ENCODE measurements around the gene MAP3K21. TPM values are rescaled to one million over a fixed set of nuclear protein-coding genes. Genes with fewer than 3 reads are reported as not detected.

The MAP3K21 gene
- total and polyA plus RNA-seq, 2 of the 8 experiments (the other 6 are each of a cell fraction or from before 2014, with no cell fraction given): 21.2 to 21.8 TPM

DNA sequence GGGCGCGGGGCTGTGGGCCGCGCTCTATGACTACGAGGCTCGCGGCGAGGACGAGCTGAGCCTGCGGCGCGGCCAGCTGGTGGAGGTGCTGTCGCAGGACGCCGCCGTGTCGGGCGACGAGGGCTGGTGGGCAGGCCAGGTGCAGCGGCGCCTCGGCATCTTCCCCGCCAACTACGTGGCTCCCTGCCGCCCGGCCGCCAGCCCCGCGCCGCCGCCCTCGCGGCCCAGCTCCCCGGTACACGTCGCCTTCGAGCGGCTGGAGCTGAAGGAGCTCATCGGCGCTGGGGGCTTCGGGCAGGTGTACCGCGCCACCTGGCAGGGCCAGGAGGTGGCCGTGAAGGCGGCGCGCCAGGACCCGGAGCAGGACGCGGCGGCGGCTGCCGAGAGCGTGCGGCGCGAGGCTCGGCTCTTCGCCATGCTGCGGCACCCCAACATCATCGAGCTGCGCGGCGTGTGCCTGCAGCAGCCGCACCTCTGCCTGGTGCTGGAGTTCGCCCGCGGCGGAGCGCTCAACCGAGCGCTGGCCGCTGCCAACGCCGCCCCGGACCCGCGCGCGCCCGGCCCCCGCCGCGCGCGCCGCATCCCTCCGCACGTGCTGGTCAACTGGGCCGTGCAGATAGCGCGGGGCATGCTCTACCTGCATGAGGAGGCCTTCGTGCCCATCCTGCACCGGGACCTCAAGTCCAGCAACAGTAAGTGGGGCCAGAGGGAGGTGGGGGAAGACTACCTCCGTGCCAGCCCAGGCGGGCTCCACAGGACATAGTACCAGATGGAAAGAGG lies 808 bp downstream of the MAP3K21 start (continued):
- TF ChIP-seq EP300 (IDR thresholded peaks at IDR 0.05; ENCODE audit: borderline replicate concordance in 1 of 2, low read depth in 2 of 2, low read length in 2 of 2): no peak
- no peak for TF ChIP-seq HDAC2 (IDR thresholded peaks at IDR 0.05; ENCODE audit: borderline replicate concordance in 1 of 2, low read depth in 2 of 2, low read length in 2 of 2)
- TF ChIP-seq ASH2L (IDR thresholded peaks at IDR 0.05; ENCODE audit: low read length): peak; percentile 52
- TF ChIP-seq, protein P1, sequence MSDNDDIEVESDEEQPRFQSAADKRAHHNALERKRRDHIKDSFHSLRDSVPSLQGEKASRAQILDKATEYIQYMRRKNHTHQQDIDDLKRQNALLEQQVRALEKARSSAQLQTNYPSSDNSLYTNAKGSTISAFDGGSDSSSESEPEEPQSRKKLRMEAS (IDR thresholded peaks at IDR 0.05): peak; percentile 93
- TF ChIP-seq SRF (IDR thresholded peaks at IDR 0.05; ENCODE audit: low read depth, low read length): no peak
- TF ChIP-seq, protein P2, sequence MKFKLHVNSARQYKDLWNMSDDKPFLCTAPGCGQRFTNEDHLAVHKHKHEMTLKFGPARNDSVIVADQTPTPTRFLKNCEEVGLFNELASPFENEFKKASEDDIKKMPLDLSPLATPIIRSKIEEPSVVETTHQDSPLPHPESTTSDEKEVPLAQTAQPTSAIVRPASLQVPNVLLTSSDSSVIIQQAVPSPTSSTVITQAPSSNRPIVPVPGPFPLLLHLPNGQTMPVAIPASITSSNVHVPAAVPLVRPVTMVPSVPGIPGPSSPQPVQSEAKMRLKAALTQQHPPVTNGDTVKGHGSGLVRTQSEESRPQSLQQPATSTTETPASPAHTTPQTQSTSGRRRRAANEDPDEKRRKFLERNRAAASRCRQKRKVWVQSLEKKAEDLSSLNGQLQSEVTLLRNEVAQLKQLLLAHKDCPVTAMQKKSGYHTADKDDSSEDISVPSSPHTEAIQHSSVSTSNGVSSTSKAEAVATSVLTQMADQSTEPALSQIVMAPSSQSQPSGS (IDR thresholded peaks at IDR 0.05; ENCODE audit: low read length): no peak
- no peak for TF ChIP-seq CBX8 (IDR thresholded peaks at IDR 0.05; ENCODE audit: borderline replicate concordance, low read depth, low read length)
- TF ChIP-seq SP4 (IDR thresholded peaks at IDR 0.05; ENCODE audit: low read length): no peak
- peak; percentile 57 for TF ChIP-seq RNF2 (IDR thresholded peaks at IDR 0.05; ENCODE audit: borderline replicate concordance, low read depth, low read length, missing control alignments, poor library complexity, severe bottlenecking)
- TF ChIP-seq SUZ12 (IDR thresholded peaks at IDR 0.05; ENCODE audit: low read length): peak; percentile 59; the same call in 1 of the 2 replicates

Measured in H1 (cell line).